Measurements from ENCODE around the gene TMEM117. TPM values are rescaled to one million over a fixed set of nuclear protein-coding genes. Genes with fewer than 3 reads are reported as not detected.

TMEM117 gene
- total and polyA plus RNA-seq, 2 donors (not counting 3 experiments of a cell fraction or from before 2014, with no cell fraction given), result 1.2 to 3.8 TPM

DNA sequence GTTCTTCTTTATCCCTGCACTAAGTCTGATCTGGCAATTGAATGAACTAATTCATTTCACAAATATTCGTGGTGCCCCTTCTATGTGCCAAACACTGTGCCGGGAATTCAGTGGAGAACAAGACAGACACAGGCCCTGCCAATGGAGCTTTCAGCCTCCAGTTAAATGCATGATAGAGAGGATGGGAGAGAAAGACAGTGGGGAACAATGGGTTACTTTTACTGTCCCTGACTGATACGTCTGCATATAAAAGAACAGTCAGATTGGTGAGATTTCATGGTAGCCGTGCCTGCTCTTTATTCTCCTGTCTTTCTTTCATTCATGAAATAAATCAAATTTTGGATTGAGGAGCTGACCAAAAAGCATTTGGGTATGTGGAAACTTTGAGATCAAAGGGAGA, 78.5 kb downstream of the TMEM117 start:
- no peaks in the 10 kb centered on the region for H3K79me2 ChIP-seq (ENCODE audit: control insufficient read depth, insufficient read depth, low read length)
- no peak overlapping the region for H3K27ac ChIP-seq (ENCODE audit: insufficient read depth, low read depth, low read length)
- no peaks in the 10 kb centered on the region for H3K9me3 ChIP-seq (replicated peaks; ENCODE audit: control insufficient read depth, insufficient read depth, low read length)
- dilution Hi-C loops (cut with MboI; ENCODE audit: extremely low pct_ligation_motif_present, low sequenced_read_pairs) (no loop called here), intact Hi-C loops (cut with micrococcal nuclease) (no loop called here)
- H4K20me1 ChIP-seq (replicated peaks; ENCODE audit: control insufficient read depth, extremely low read depth, insufficient read depth, low read length), result no peaks in the 10 kb centered on the region
- no peak overlapping the region for H3K9ac ChIP-seq (replicated peaks; ENCODE audit: extremely low read depth, insufficient read depth, low read length)
- FAIRE-seq, result no peak
- H3K9me1 ChIP-seq (replicated peaks; ENCODE audit: control insufficient read depth, extremely low read depth, insufficient read depth, low read length), result no peaks in the 10 kb centered on the region
- no peak overlapping the region for H3K4me3 ChIP-seq (replicated peaks in 1 of 3; ENCODE audit: insufficient read depth in 1 of 3, low read depth in 1 of 3, low read length in 3 of 3)
- H2AFZ ChIP-seq (ENCODE audit: low read depth, low read length), result no peak overlapping the region
- H3K27me3 ChIP-seq (ENCODE audit: control insufficient read depth in 2 of 2, insufficient read depth in 2 of 2, low read length in 2 of 2), result no peaks in the 10 kb centered on the region
- BruUV-seq (replicated peaks), result no TSS peak
- H3K36me3 ChIP-seq (ENCODE audit: control insufficient read depth in 2 of 2, extremely low read depth in 1 of 2, insufficient read depth in 2 of 2, low read length in 2 of 2), result no peaks in the 10 kb centered on the region
- ChIA-PET CTCF (no interaction called here), POLR2A (no interaction called here)
- DNase-seq (ENCODE audit: low read depth, low spot score), result no peak
- no peak overlapping the region for H3K4me2 ChIP-seq (ENCODE audit: insufficient read depth, low read length)
- H3K4me1 ChIP-seq (ENCODE audit: control insufficient read depth, extremely low read depth, insufficient read depth, low read length), result no peaks in the 10 kb centered on the region
- TF ChIP-seq GATA2 (IDR thresholded peaks at IDR 0.05; ENCODE audit: insufficient read depth, insufficient read length, low read depth, low read length) (no peak), MYC (IDR thresholded peaks at IDR 0.05; ENCODE audit: low read depth, low read length) (no peak), EZH2 (IDR thresholded peaks at IDR 0.05; ENCODE audit: borderline replicate concordance, low read depth, low read length, severe bottlenecking) (no peak), JUN (IDR thresholded peaks at IDR 0.05; ENCODE audit: borderline replicate concordance, insufficient read depth, insufficient read length, low read depth) (no peak), POLR2AphosphoS5 (IDR thresholded peaks at IDR 0.05; ENCODE audit: insufficient read depth, low read depth, low read length) (no peak), FOS (IDR thresholded peaks at IDR 0.05; ENCODE audit: borderline replicate concordance, insufficient read depth, low read length) (no peak), POLR2A (IDR thresholded peaks at IDR 0.05; ENCODE audit: low read depth, low read length) (no peak)
- TF ChIP-seq, protein P1, sequence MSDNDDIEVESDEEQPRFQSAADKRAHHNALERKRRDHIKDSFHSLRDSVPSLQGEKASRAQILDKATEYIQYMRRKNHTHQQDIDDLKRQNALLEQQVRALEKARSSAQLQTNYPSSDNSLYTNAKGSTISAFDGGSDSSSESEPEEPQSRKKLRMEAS (IDR thresholded peaks at IDR 0.05; ENCODE audit: insufficient read depth, insufficient read length), result no peak
- TF ChIP-seq, protein P2, sequence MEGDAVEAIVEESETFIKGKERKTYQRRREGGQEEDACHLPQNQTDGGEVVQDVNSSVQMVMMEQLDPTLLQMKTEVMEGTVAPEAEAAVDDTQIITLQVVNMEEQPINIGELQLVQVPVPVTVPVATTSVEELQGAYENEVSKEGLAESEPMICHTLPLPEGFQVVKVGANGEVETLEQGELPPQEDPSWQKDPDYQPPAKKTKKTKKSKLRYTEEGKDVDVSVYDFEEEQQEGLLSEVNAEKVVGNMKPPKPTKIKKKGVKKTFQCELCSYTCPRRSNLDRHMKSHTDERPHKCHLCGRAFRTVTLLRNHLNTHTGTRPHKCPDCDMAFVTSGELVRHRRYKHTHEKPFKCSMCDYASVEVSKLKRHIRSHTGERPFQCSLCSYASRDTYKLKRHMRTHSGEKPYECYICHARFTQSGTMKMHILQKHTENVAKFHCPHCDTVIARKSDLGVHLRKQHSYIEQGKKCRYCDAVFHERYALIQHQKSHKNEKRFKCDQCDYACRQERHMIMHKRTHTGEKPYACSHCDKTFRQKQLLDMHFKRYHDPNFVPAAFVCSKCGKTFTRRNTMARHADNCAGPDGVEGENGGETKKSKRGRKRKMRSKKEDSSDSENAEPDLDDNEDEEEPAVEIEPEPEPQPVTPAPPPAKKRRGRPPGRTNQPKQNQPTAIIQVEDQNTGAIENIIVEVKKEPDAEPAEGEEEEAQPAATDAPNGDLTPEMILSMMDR (IDR thresholded peaks at IDR 0.05; ENCODE audit: extremely low read depth in 1 of 2, insufficient read depth in 1 of 2, low read depth in 1 of 2, low read length in 2 of 2), result no peak

All from endothelial cell of umbilical vein (primary cell).